Tibial nerve (tissue), 3 donors: ENCODE results near the gene MYO5A.

Experiments used
- CTCF ChIP-seq, 5 experiments: fragments of 200-600 bp in 3 of 5; fragments of 450-650 bp in 2 of 5; sonication (generic) in 3 of 5; IDR thresholded peaks; one replicate each; pipeline ENCODE4 v1.5.1; 2016 to 2019; ENCODE audit warnings: antibody characterized with exemption in 5 of 5, mild to moderate bottlenecking in 3 of 5, moderate library complexity in 2 of 5
- POLR2A ChIP-seq, 2 donors: fragments of 450-650 bp; IDR thresholded peaks; one replicate each; pipeline ENCODE4 v1.6.1; 2017; ENCODE audit warnings: antibody characterized with exemption in 2 of 2, mild to moderate bottlenecking in 2 of 2, moderate library complexity in 2 of 2

GRCh38 chr15:52328680-52329079, 200.0 kb downstream of the MYO5A start:
- no peak for TF ChIP-seq POLR2A (IDR thresholded peaks at IDR 0.05)
- TF ChIP-seq CTCF (IDR thresholded peaks at IDR 0.05) = no peak
